MM.1S (cell line): ENCODE data around the gene APOC1.

ENCODE experiments used
- EZH2 ChIP-seq: fragments of 300-600 bp; sonication (generic); optimal IDR thresholded peaks from 2 replicates; pipeline ENCODE3; 2017; ENCODE audit warnings: low read depth, mild to moderate bottlenecking, antibody characterized with exemption, low read length, mixed read lengths
- TF ChIP-seq, protein P1 (sequence below): fragments of 300-600 bp; sonication (generic); IDR thresholded peaks from 2 replicates; pipeline ENCODE4 v1.5.1; 2016; ENCODE audit warnings: antibody characterized with exemption, low read length, mixed read lengths

GRCh38 chr19:44865196-44865767 is 49.1 kb upstream of the APOC1 start:
- TF ChIP-seq, protein P1, sequence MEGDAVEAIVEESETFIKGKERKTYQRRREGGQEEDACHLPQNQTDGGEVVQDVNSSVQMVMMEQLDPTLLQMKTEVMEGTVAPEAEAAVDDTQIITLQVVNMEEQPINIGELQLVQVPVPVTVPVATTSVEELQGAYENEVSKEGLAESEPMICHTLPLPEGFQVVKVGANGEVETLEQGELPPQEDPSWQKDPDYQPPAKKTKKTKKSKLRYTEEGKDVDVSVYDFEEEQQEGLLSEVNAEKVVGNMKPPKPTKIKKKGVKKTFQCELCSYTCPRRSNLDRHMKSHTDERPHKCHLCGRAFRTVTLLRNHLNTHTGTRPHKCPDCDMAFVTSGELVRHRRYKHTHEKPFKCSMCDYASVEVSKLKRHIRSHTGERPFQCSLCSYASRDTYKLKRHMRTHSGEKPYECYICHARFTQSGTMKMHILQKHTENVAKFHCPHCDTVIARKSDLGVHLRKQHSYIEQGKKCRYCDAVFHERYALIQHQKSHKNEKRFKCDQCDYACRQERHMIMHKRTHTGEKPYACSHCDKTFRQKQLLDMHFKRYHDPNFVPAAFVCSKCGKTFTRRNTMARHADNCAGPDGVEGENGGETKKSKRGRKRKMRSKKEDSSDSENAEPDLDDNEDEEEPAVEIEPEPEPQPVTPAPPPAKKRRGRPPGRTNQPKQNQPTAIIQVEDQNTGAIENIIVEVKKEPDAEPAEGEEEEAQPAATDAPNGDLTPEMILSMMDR: no peak
- TF ChIP-seq EZH2: no peak
